Measurements from ENCODE around the gene BCLAF1.

The BCLAF1 gene

GRCh38 chr6:136249811-136250685 lies 39.6 kb downstream of the BCLAF1 start, which contains the start of gene MTFR2:
MTFR2 (minus strand) TSS chr6:136250311; CDS start chr6:136249099, 1,212 bp downstream.
- Histone ChIP-seq H3K27me3 (ENCODE audit: insufficient read depth, low read length) (no peaks in the 10 kb centered on the region), H3K4me1 (ENCODE audit: insufficient read depth, low read length, severe bottlenecking) (peaks cover 20% of the 10 kb centered on the region), H4K20me1 (ENCODE audit: insufficient read depth, low read length) (no peaks in the 10 kb centered on the region), H3K79me2 (ENCODE audit: insufficient read depth, low read length) (no peaks in the 10 kb centered on the region; the same call in 1 of the 2 replicates), H3K9me3 (ENCODE audit: low read length) (peaks cover 9% of the 10 kb centered on the region), H3K9ac (ENCODE audit: low read length) (peak within 1 kb of the TSS; percentile 73), H3K4me2 (ENCODE audit: low read length) (peak within 1 kb of the TSS; percentile 98), H3K27ac (ENCODE audit: low read depth, low read length, poor library complexity, severe bottlenecking) (no peak within 1 kb of the TSS), H2AFZ (ENCODE audit: low read length) (peak within 1 kb of the TSS; percentile 26; the same call in 1 of the 2 replicates), H3K9me2 (ENCODE audit: low read depth, low read length) (no peaks in the 10 kb centered on the region), H3K4me3 (ENCODE audit: low read depth, low read length, poor library complexity, severe bottlenecking) (peak within 1 kb of the TSS; percentile 82), H3K36me3 (ENCODE audit: insufficient read depth, low read length) (peaks cover 40% of the 10 kb centered on the region), H3F3A (ENCODE audit: insufficient read depth, low read length) (peaks cover 21% of the 10 kb centered on the region; the same call in 1 of the 2 replicates)
- TF ChIP-seq EZH2 (IDR thresholded peaks at IDR 0.05; ENCODE audit: borderline replicate concordance, low read length) = no peak
- TF ChIP-seq, protein P1, sequence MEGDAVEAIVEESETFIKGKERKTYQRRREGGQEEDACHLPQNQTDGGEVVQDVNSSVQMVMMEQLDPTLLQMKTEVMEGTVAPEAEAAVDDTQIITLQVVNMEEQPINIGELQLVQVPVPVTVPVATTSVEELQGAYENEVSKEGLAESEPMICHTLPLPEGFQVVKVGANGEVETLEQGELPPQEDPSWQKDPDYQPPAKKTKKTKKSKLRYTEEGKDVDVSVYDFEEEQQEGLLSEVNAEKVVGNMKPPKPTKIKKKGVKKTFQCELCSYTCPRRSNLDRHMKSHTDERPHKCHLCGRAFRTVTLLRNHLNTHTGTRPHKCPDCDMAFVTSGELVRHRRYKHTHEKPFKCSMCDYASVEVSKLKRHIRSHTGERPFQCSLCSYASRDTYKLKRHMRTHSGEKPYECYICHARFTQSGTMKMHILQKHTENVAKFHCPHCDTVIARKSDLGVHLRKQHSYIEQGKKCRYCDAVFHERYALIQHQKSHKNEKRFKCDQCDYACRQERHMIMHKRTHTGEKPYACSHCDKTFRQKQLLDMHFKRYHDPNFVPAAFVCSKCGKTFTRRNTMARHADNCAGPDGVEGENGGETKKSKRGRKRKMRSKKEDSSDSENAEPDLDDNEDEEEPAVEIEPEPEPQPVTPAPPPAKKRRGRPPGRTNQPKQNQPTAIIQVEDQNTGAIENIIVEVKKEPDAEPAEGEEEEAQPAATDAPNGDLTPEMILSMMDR (IDR thresholded peaks at IDR 0.05; ENCODE audit: low read length) = no peak

GRCh38 chr6:136249336-136249735 lies 40.3 kb downstream of the BCLAF1 start:
- Histone ChIP-seq H3K27me3 (ENCODE audit: insufficient read depth, low read length) (no peaks in the 10 kb centered on the region), H3K36me3 (ENCODE audit: insufficient read depth, low read length) (peaks cover 47% of the 10 kb centered on the region), H3K4me2 (ENCODE audit: low read length) (peak overlapping the region; percentile 98), H3F3A (ENCODE audit: insufficient read depth, low read length) (peaks cover 20% of the 10 kb centered on the region; the same call in 1 of the 2 replicates), H3K4me3 (ENCODE audit: low read depth, low read length, poor library complexity, severe bottlenecking) (peak overlapping the region; percentile 82), H3K4me1 (ENCODE audit: insufficient read depth, low read length, severe bottlenecking) (peaks cover 20% of the 10 kb centered on the region), H3K79me2 (ENCODE audit: insufficient read depth, low read length) (no peaks in the 10 kb centered on the region; the same call in 1 of the 2 replicates), H3K27ac (ENCODE audit: low read depth, low read length, poor library complexity, severe bottlenecking) (no peak overlapping the region), H4K20me1 (ENCODE audit: insufficient read depth, low read length) (no peaks in the 10 kb centered on the region), H3K9me2 (ENCODE audit: low read depth, low read length) (no peaks in the 10 kb centered on the region), H2AFZ (ENCODE audit: low read length) (no peak overlapping the region), H3K9ac (ENCODE audit: low read length) (peak overlapping the region; percentile 66; the same call in 1 of the 2 replicates), H3K9me3 (ENCODE audit: low read length) (peaks cover 9% of the 10 kb centered on the region)
- TF ChIP-seq, protein P1 (IDR thresholded peaks at IDR 0.05; ENCODE audit: low read length) = no peak
- TF ChIP-seq EZH2 (IDR thresholded peaks at IDR 0.05; ENCODE audit: borderline replicate concordance, low read length) = no peak

- no peak overlapping the region for H3K27ac ChIP-seq (ENCODE audit: low read depth, low read length, poor library complexity, severe bottlenecking)
- H3K36me3 ChIP-seq (ENCODE audit: insufficient read depth, low read length) = peaks cover 92% of the 10 kb centered on the region
- no peaks in the 10 kb centered on the region for H3F3A ChIP-seq (ENCODE audit: insufficient read depth, low read length)
- no peaks in the 10 kb centered on the region for H3K27me3 ChIP-seq (ENCODE audit: insufficient read depth, low read length)
- H2AFZ ChIP-seq (ENCODE audit: low read length) = no peak overlapping the region
- H3K4me2 ChIP-seq (ENCODE audit: low read length) = no peak overlapping the region
- no peaks in the 10 kb centered on the region for H4K20me1 ChIP-seq (ENCODE audit: insufficient read depth, low read length)
- no peak for TF ChIP-seq EZH2 (IDR thresholded peaks at IDR 0.05; ENCODE audit: borderline replicate concordance, low read length)
- TF ChIP-seq, protein P1 (IDR thresholded peaks at IDR 0.05; ENCODE audit: low read length) = no peak
- H3K4me3 ChIP-seq (ENCODE audit: low read depth, low read length, poor library complexity, severe bottlenecking) = no peak overlapping the region
- H3K4me1 ChIP-seq (ENCODE audit: insufficient read depth, low read length, severe bottlenecking) = peaks cover 6% of the 10 kb centered on the region
- H3K9ac ChIP-seq (ENCODE audit: low read length) = no peak overlapping the region
- H3K9me3 ChIP-seq (ENCODE audit: low read length) = peaks cover 9% of the 10 kb centered on the region
- no peaks in the 10 kb centered on the region for H3K9me2 ChIP-seq (ENCODE audit: low read depth, low read length)
- no peaks in the 10 kb centered on the region; the same call in 1 of the 2 replicates for H3K79me2 ChIP-seq (ENCODE audit: insufficient read depth, low read length)
Observed at GRCh38 chr6:136244061-136244616, 45.5 kb downstream of the BCLAF1 start.
